Mesenchymal stem cell (in vitro differentiated cells and primary cell): ENCODE data around the gene HOXB2.

Experiments
- DNase-seq: peaks from one replicate; pipeline ENCODE4 v3.0.0-alpha.2; 2013
- H2AFZ ChIP-seq: one replicate; pipeline ENCODE4 v1.6.1; 2013; ENCODE audit warnings: low read depth, mild to moderate bottlenecking, control low read depth, inconsistent platforms, low read length, moderate library complexity
- H2AK5ac ChIP-seq: 2 replicates; pipeline ENCODE4 v1.6.1; 2013; ENCODE audit warnings: low read length, moderate library complexity, mild to moderate bottlenecking, inconsistent platforms; ENCODE audit not compliant: severe bottlenecking
- H2BK120ac ChIP-seq: one replicate; pipeline ENCODE4 v1.6.1; 2013; ENCODE audit warnings: low read depth, mild to moderate bottlenecking, inconsistent platforms, low read length, moderate library complexity
- H2BK12ac ChIP-seq, 2 experiments: one replicate each; pipeline ENCODE4 v1.6.1; 2013; ENCODE audit warnings: inconsistent platforms in 2 of 2, low read length in 2 of 2, mild to moderate bottlenecking in 2 of 2, moderate library complexity in 2 of 2, control low read depth in 1 of 2
- H2BK15ac ChIP-seq: one replicate; pipeline ENCODE4 v1.6.1; 2013; ENCODE audit warnings: mild to moderate bottlenecking, low read depth, inconsistent platforms; ENCODE audit not compliant: poor library complexity, severe bottlenecking
- H2BK5ac ChIP-seq: 2 replicates; pipeline ENCODE4 v1.6.1; 2013; ENCODE audit warnings: low read depth, mild to moderate bottlenecking, low read length, control low read depth, inconsistent platforms; ENCODE audit not compliant: poor library complexity, severe bottlenecking
- H3K14ac ChIP-seq, 2 experiments: one replicate each; pipeline ENCODE4 v1.6.1; 2013; ENCODE audit warnings: inconsistent platforms in 2 of 2, low read length in 2 of 2, control low read depth in 1 of 2, mild to moderate bottlenecking in 1 of 2, moderate library complexity in 1 of 2
- H3K18ac ChIP-seq, 2 experiments: one replicate each; pipeline ENCODE4 v1.6.1; 2013; ENCODE audit warnings: inconsistent platforms in 2 of 2, low read length in 2 of 2, control low read depth in 1 of 2, low read depth in 1 of 2, mild to moderate bottlenecking in 1 of 2
- H3K23ac ChIP-seq, 2 experiments: one replicate each; pipeline ENCODE4 v1.6.1; 2013; ENCODE audit warnings: inconsistent platforms in 2 of 2, low read length in 2 of 2, mild to moderate bottlenecking in 2 of 2, moderate library complexity in 2 of 2, control low read depth in 1 of 2
- H3K27ac ChIP-seq: 2 replicates; pipeline ENCODE4 v1.5.1; 2013; ENCODE audit warnings: mild to moderate bottlenecking, moderate library complexity, low read length, control low read depth, inconsistent platforms; ENCODE audit not compliant: poor library complexity, severe bottlenecking
- H3K27me3 ChIP-seq, 2 experiments: 2 replicates each; pipeline versions ENCODE4 v1.6.1 to v1.7.0; 2013; ENCODE audit warnings: low read length in 2 of 2, mild to moderate bottlenecking in 2 of 2, moderate library complexity in 2 of 2, control low read depth in 1 of 2, inconsistent platforms in 1 of 2; ENCODE audit not compliant: control insufficient read depth in 1 of 2, insufficient read depth in 1 of 2
- H3K36me3 ChIP-seq, 2 experiments: 2 replicates each; pipeline versions ENCODE4 v1.6.1 to v1.7.0; 2013; ENCODE audit warnings: low read length in 2 of 2, control low read depth in 1 of 2, inconsistent platforms in 1 of 2, low read depth in 1 of 2, mild to moderate bottlenecking in 1 of 2; ENCODE audit not compliant: insufficient read depth in 2 of 2, control insufficient read depth in 1 of 2
- H3K4ac ChIP-seq, 2 experiments: one replicate each; pipeline ENCODE4 v1.6.1; 2013; ENCODE audit warnings: inconsistent platforms in 2 of 2, low read length in 2 of 2, mild to moderate bottlenecking in 2 of 2, moderate library complexity in 2 of 2, control low read depth in 1 of 2, low read depth in 1 of 2
- H3K4me1 ChIP-seq: 2 replicates; pipeline ENCODE4 v1.6.1; 2013; ENCODE audit warnings: low read depth, low read length, control low read depth; ENCODE audit not compliant: control insufficient read depth, insufficient read depth
- H3K4me2 ChIP-seq: 2 replicates; pipeline ENCODE4 v1.6.1; 2013; ENCODE audit warnings: low read length, mild to moderate bottlenecking, inconsistent platforms; ENCODE audit not compliant: poor library complexity, severe bottlenecking
- H3K4me3 ChIP-seq, 2 experiments: 2 replicates each; pipeline versions ENCODE4 v1.5.1 to v1.7.0; 2013; ENCODE audit warnings: low read length in 2 of 2, mild to moderate bottlenecking in 2 of 2, control low read depth in 1 of 2, low read depth in 1 of 2; ENCODE audit not compliant: insufficient read depth in 1 of 2
- H3K79me1 ChIP-seq: replicated peaks from 2 replicates; pipeline ENCODE4 v1.6.1; 2013; ENCODE audit warnings: mild to moderate bottlenecking, control low read depth, low read length, inconsistent platforms; ENCODE audit not compliant: poor library complexity, severe bottlenecking
- H3K9ac ChIP-seq: 2 replicates; pipeline ENCODE4 v1.7.0; 2013; ENCODE audit warnings: mild to moderate bottlenecking, low read length, moderate library complexity
- H3K9me3 ChIP-seq: 2 replicates; pipeline ENCODE4 v1.7.0; 2013; ENCODE audit warnings: mild to moderate bottlenecking, low read length; ENCODE audit not compliant: control insufficient read depth
- H4K8ac ChIP-seq: one replicate; pipeline ENCODE4 v1.6.1; 2013; ENCODE audit warnings: inconsistent platforms, mild to moderate bottlenecking, low read length, moderate library complexity
- H4K91ac ChIP-seq: one replicate; pipeline ENCODE4 v1.6.1; 2013; ENCODE audit warnings: mild to moderate bottlenecking, low read length, inconsistent platforms
- WGBS: methylation state at CpG from one replicate; pipeline ENCODE4 v1.1.7; 2013; ENCODE audit warnings: mixed read lengths; 5-methylcytosine and 5-hydroxymethylcytosine counted together

HOXB2 gene

GRCh38 chr17:48566717-48567116, 21.8 kb upstream of the HOXB2 start:
- Histone ChIP-seq H2BK5ac (no peak overlapping the region), H3K27me3 (no peaks in the 10 kb centered on the region), H3K36me3 (peaks cover 11 to 23% of the 10 kb centered on the region in 2 experiments), H3K4ac (peak overlapping the region; percentile 0 to 69), H3K9me3 (no peaks in the 10 kb centered on the region), H3K9ac (peak overlapping the region; percentile 3), H2BK120ac (peak overlapping the region; percentile 21), H3K18ac (peak overlapping the region; percentile 45 to 67), H4K91ac (peak overlapping the region; percentile 52), H3K27ac (no peak overlapping the region), H2AFZ (no peak overlapping the region), H3K4me3 (no peak overlapping the region), H3K23ac (peak overlapping the region in 1 of 2 experiments; percentile 28), H2AK5ac (no peak overlapping the region), H4K8ac (peak overlapping the region; percentile 77), H3K4me2 (no peak overlapping the region), H2BK15ac (peak overlapping the region; percentile 15), H2BK12ac (peak overlapping the region; percentile 57 to 84), H3K4me1 (peaks cover 42% of the 10 kb centered on the region), H3K79me1 (no peaks in the 10 kb centered on the region), H3K14ac (no peak overlapping the region)
- no peak for DNase-seq
- no CpG with 5 or more reads among the region's 2 CpGs for WGBS

- H2BK5ac ChIP-seq: no peak overlapping the region
- no peak overlapping the region for H2BK15ac ChIP-seq
- peak overlapping the region; percentile 18 for H2AK5ac ChIP-seq
- H3K18ac ChIP-seq: peak overlapping the region in 1 of 2 experiments; percentile 35
- WGBS: 39% methylated on average over 3 of the region's 4 CpGs
- no peak for DNase-seq
- H3K4me1 ChIP-seq: peaks cover 40% of the 10 kb centered on the region
- peak overlapping the region; percentile 21 for H2BK120ac ChIP-seq
- H3K14ac ChIP-seq: no peak overlapping the region
- no peak overlapping the region for H3K4me2 ChIP-seq
- H2BK12ac ChIP-seq: peak overlapping the region; percentile 12 to 29
- H3K79me1 ChIP-seq: no peaks in the 10 kb centered on the region
- peak overlapping the region in 1 of 2 experiments; percentile 30 for H3K4me3 ChIP-seq
- H3K9me3 ChIP-seq: no peaks in the 10 kb centered on the region
- peak overlapping the region; percentile 23 for H4K91ac ChIP-seq
- peaks cover 11 to 26% of the 10 kb centered on the region in 2 experiments for H3K36me3 ChIP-seq
- peak overlapping the region; percentile 20 for H3K9ac ChIP-seq
- no peaks in the 10 kb centered on the region for H3K27me3 ChIP-seq
- H3K4ac ChIP-seq: peak overlapping the region; percentile 6 to 16
- no peak overlapping the region for H2AFZ ChIP-seq
- H4K8ac ChIP-seq: no peak overlapping the region
- no peak overlapping the region for H3K27ac ChIP-seq
- peak overlapping the region in 1 of 2 experiments; percentile 18 for H3K23ac ChIP-seq
Measured at GRCh38 chr17:48565925-48566710, 21.2 kb upstream of the HOXB2 start.

GRCh38 chr17:48565022-48565554, 20.2 kb upstream of the HOXB2 start:
- no peak overlapping the region for H3K23ac ChIP-seq
- peak overlapping the region; percentile 86 for H2AK5ac ChIP-seq
- no peaks in the 10 kb centered on the region for H3K79me1 ChIP-seq
- H4K91ac ChIP-seq: peak overlapping the region; percentile 62
- no peaks in the 10 kb centered on the region for H3K9me3 ChIP-seq
- peaks cover 15 to 26% of the 10 kb centered on the region in 2 experiments for H3K36me3 ChIP-seq
- peak overlapping the region; percentile 65 for H2BK15ac ChIP-seq
- peak overlapping the region; percentile 89 for H3K4me2 ChIP-seq
- H2BK5ac ChIP-seq: no peak overlapping the region
- H3K4ac ChIP-seq: peak overlapping the region; percentile 34 to 36
- H3K4me3 ChIP-seq: peak overlapping the region in 1 of 2 experiments; percentile 77
- H3K9ac ChIP-seq: peak overlapping the region; percentile 86
- H3K27me3 ChIP-seq: no peaks in the 10 kb centered on the region
- no peak overlapping the region for H3K14ac ChIP-seq
- H3K18ac ChIP-seq: peak overlapping the region; percentile 58 to 61
- DNase-seq: peak; percentile 53
- peaks cover 39% of the 10 kb centered on the region for H3K4me1 ChIP-seq
- peak overlapping the region; percentile 27 for H2BK120ac ChIP-seq
- no peak overlapping the region for H3K27ac ChIP-seq
- H2AFZ ChIP-seq: no peak overlapping the region
- peak overlapping the region in 1 of 2 experiments; percentile 38 for H2BK12ac ChIP-seq
- no peak overlapping the region for H4K8ac ChIP-seq
- WGBS: 33% methylated on average over 1 of the region's 2 CpGs
